ENCODE data around the gene TUBB3. TPM values are rescaled to one million over a fixed set of nuclear protein-coding genes. Genes with fewer than 3 reads are reported as not detected.
"Not testable (repeated sequence)": the region's sequence is repeated elsewhere in the genome, so short reads cannot be mapped to it uniquely, and the experiment has no call there.

TUBB3 gene
- total and polyA plus RNA-seq, 2 donors (not counting 1 experiment from before 2014, with no cell fraction given): 0.34 to 4.4 TPM

- peak overlapping the region; percentile 100 for H3K9ac ChIP-seq (ENCODE audit: low read length)
- peak; percentile 99 for DNase-seq
- H3K4me3 Mint-ChIP-seq: peak overlapping the region; percentile 95
- peak overlapping the region in 4 of 5 experiments; percentile 92 to 99 (median 97) for H3K4me3 ChIP-seq (ENCODE audit: control extremely low read depth in 1 of 5, extremely low read depth in 1 of 5, insufficient read depth in 1 of 5, low read depth in 2 of 5, low read length in 4 of 5)
- H3K4me1 ChIP-seq (ENCODE audit: control insufficient read depth in 2 of 2, insufficient read depth in 2 of 2, low read length in 2 of 2): peaks cover 14 to 19% of the 10 kb centered on the region in 2 donors
- TF ChIP-seq CTCF (IDR thresholded peaks at IDR 0.05) (no peak), EZH2 (IDR thresholded peaks at IDR 0.05; ENCODE audit: borderline replicate concordance, insufficient read depth, low read depth, low read length, poor library complexity, severe bottlenecking) (no peak)
- ChIA-PET POLR2A (interaction anchor here (0.6 to 2.0 kb wide), 15 partner anchors 10 to 826 kb away, joined by 3 to 13 read pairs (median 5); partner anchors contain the start of gene CDK10), CTCF (interaction anchor here (0.7 to 3.8 kb wide), 3 partner anchors 13 to 175 kb away, joined by 3 to 40 read pairs (median 3); no protein-coding TSS in a partner anchor)
- H3K4me2 ChIP-seq (replicated peaks; ENCODE audit: low read depth, low read length, poor library complexity, severe bottlenecking): peak overlapping the region; percentile 92
- no peaks in the 10 kb centered on the region for H3K9me3 Mint-ChIP-seq (ENCODE audit: insufficient read depth)
- H3K79me2 ChIP-seq (ENCODE audit: control insufficient read depth, insufficient read depth, low read length): peaks cover 54% of the 10 kb centered on the region
- H3K27ac Mint-ChIP-seq: peak overlapping the region; percentile 99
- H3K36me3 ChIP-seq (replicated peaks in 1 of 2; ENCODE audit: control extremely low read depth in 1 of 2, control insufficient read depth in 1 of 2, extremely low read depth in 1 of 2, insufficient read depth in 2 of 2, low read length in 1 of 2): peaks cover 0 to 27% of the 10 kb centered on the region in 2 experiments
- H3K4me1 Mint-ChIP-seq: peaks cover 16% of the 10 kb centered on the region
- intact Hi-C loops (cut with micrococcal nuclease): loop anchor here (1.0 kb wide), 4 partner anchors 58 to 188 kb away; partner anchors contain the start of genes CDK10, FANCA, SPATA2L and ZNF276
- WGBS (ENCODE audit: insufficient coverage): under 1% methylated on average over 50 of the region's 61 CpGs
- no peaks in the 10 kb centered on the region for H3K27me3 ChIP-seq (replicated peaks in 1 of 4; ENCODE audit: control extremely low read depth in 1 of 4, control insufficient read depth in 3 of 4, insufficient read depth in 4 of 4, low read length in 3 of 4)
- peak; percentile 82 for ATAC-seq (ENCODE audit: low read depth)
- H4K20me1 ChIP-seq (ENCODE audit: control insufficient read depth, insufficient read depth, low read length, poor library complexity, severe bottlenecking): peaks cover 47% of the 10 kb centered on the region
- peak overlapping the region; percentile 100 for H3K27ac ChIP-seq (ENCODE audit: low read length in 2 of 2)
- H3K27me3 Mint-ChIP-seq: no peaks in the 10 kb centered on the region
- no peaks in the 10 kb centered on the region for H3K9me3 ChIP-seq (ENCODE audit: control extremely low read depth in 1 of 3, control insufficient read depth in 2 of 3, insufficient read depth in 1 of 3, low read length in 2 of 3)
- peak overlapping the region; percentile 28 for H2AFZ ChIP-seq (ENCODE audit: insufficient read depth, low read depth, low read length, poor library complexity, severe bottlenecking)
These were observed 49.0 kb upstream of the TUBB3 start for GRCh38 chr16:89873972-89874689.

- H3K4me1 Mint-ChIP-seq: peaks cover 19% of the 10 kb centered on the region
- H3K27ac ChIP-seq (ENCODE audit: low read length in 2 of 2); H3K9me3 Mint-ChIP-seq (ENCODE audit: insufficient read depth); POLR2A ChIA-PET; H3K9ac ChIP-seq (ENCODE audit: low read length); CTCF ChIA-PET; H3K4me2 ChIP-seq (replicated peaks; ENCODE audit: low read depth, low read length, poor library complexity, severe bottlenecking); H3K9me3 ChIP-seq (ENCODE audit: control extremely low read depth in 1 of 3, control insufficient read depth in 2 of 3, insufficient read depth in 1 of 3, low read length in 2 of 3); ATAC-seq (ENCODE audit: low read depth); H3K4me3 Mint-ChIP-seq; H3K27me3 ChIP-seq (replicated peaks in 1 of 4; ENCODE audit: control extremely low read depth in 1 of 4, control insufficient read depth in 3 of 4, insufficient read depth in 4 of 4, low read length in 3 of 4); intact Hi-C loops (cut with micrococcal nuclease); H3K27ac Mint-ChIP-seq; H2AFZ ChIP-seq (ENCODE audit: insufficient read depth, low read depth, low read length, poor library complexity, severe bottlenecking); H3K27me3 Mint-ChIP-seq; H3K4me3 ChIP-seq (ENCODE audit: control extremely low read depth in 1 of 5, extremely low read depth in 1 of 5, insufficient read depth in 1 of 5, low read depth in 2 of 5, low read length in 4 of 5): not testable (repeated sequence)
- peaks cover 92% of the 10 kb centered on the region for H4K20me1 ChIP-seq (ENCODE audit: control insufficient read depth, insufficient read depth, low read length, poor library complexity, severe bottlenecking)
- WGBS (ENCODE audit: insufficient coverage): 97% methylated on average over 19 of the region's 28 CpGs
- peaks cover 10 to 66% of the 10 kb centered on the region in 2 experiments for H3K36me3 ChIP-seq (replicated peaks in 1 of 2; ENCODE audit: control extremely low read depth in 1 of 2, control insufficient read depth in 1 of 2, extremely low read depth in 1 of 2, insufficient read depth in 2 of 2, low read length in 1 of 2)
- DNase-seq: peak; percentile 26
- H3K4me1 ChIP-seq (ENCODE audit: control insufficient read depth in 2 of 2, insufficient read depth in 2 of 2, low read length in 2 of 2): peaks cover 10% of the 10 kb centered on the region in 2 donors
- peaks cover 95% of the 10 kb centered on the region for H3K79me2 ChIP-seq (ENCODE audit: control insufficient read depth, insufficient read depth, low read length)
These were observed 44.0 kb upstream of the TUBB3 start for GRCh38 chr16:89879123-89879522.

Data from B cell (primary cell).